Muscle of leg (tissue), 11 donors: Measurements from ENCODE around the gene ATP4A. TPM values are rescaled to one million over a fixed set of nuclear protein-coding genes. Genes with fewer than 3 reads are reported as not detected.

ENCODE experiments used
- DNase-seq: peaks from one replicate; pipeline ENCODE4 v3.0.0; 2013
- H3K27ac ChIP-seq: one replicate; pipeline ENCODE4 v1.5.1; 2013; ENCODE audit warnings: mild to moderate bottlenecking, low read length, control low read depth
- H3K27me3 ChIP-seq: one replicate; pipeline ENCODE4 v1.6.1; 2013; ENCODE audit warnings: low read length; ENCODE audit not compliant: control insufficient read depth, insufficient read depth
- H3K36me3 ChIP-seq: one replicate; pipeline ENCODE4 v1.6.1; 2013; ENCODE audit warnings: low read length; ENCODE audit not compliant: control insufficient read depth, insufficient read depth
- H3K4me1 ChIP-seq: one replicate; pipeline ENCODE4 v1.6.1; 2013; ENCODE audit warnings: low read length; ENCODE audit not compliant: control insufficient read depth, insufficient read depth
- H3K4me3 ChIP-seq: one replicate; pipeline ENCODE4 v1.5.1; 2013; ENCODE audit warnings: low read length, control low read depth
- H3K9me3 ChIP-seq: replicated peaks from 2 replicates; pipeline ENCODE4 v1.6.1; 2013; ENCODE audit warnings: low read depth, low read length; ENCODE audit not compliant: control insufficient read depth
- WGBS: methylation state at CpG from one replicate; pipeline ENCODE4 v1.1.5; 2013; ENCODE audit warnings: missing lambda C conversion rate; ENCODE audit not compliant: insufficient coverage; 5-methylcytosine and 5-hydroxymethylcytosine counted together
- polyA plus RNA-seq, 8 donors: library from polyadenylated mRNA; unstranded; fragments of 120-200 nt; gene quantifications; one replicate each; pipeline versions ENCODE4 v1.2.1 to v1.2.3, GENCODE V29; 2013; ENCODE audit warnings: inconsistent platforms in 1 of 8, low replicate concordance in 1 of 8; ENCODE audit not compliant: insufficient read length in 8 of 8, insufficient read depth in 1 of 8
- total RNA-seq: library from RNA; stranded (reverse); fragments of 120-200 nt; gene quantifications from one replicate; pipeline ENCODE4 v1.2.4, GENCODE V29; 2013

The ATP4A gene
- total and polyA plus RNA-seq, 9 donors, result 0.52 TPM; not detected in 8

GRCh38 chr19:35566738-35567137, 3.3 kb upstream of the ATP4A start:
- H3K4me1 ChIP-seq, result no peaks in the 10 kb centered on the region
- no peak for DNase-seq
- no peak overlapping the region for H3K4me3 ChIP-seq
- no peaks in the 10 kb centered on the region for H3K9me3 ChIP-seq
- H3K36me3 ChIP-seq, result no peaks in the 10 kb centered on the region
- 70% methylated on average over 2 of the region's 7 CpGs for WGBS
- peaks cover 5% of the 10 kb centered on the region for H3K27me3 ChIP-seq
- no peak overlapping the region for H3K27ac ChIP-seq

- Histone ChIP-seq H3K27ac (no peak overlapping the region), H3K4me3 (no peak overlapping the region), H3K4me1 (no peaks in the 10 kb centered on the region), H3K9me3 (no peaks in the 10 kb centered on the region), H3K36me3 (no peaks in the 10 kb centered on the region), H3K27me3 (peaks cover 14% of the 10 kb centered on the region)
- 80% methylated on average over 8 of the region's 12 CpGs for WGBS
- DNase-seq, result no peak
These were observed 1.8 kb upstream of the ATP4A start for GRCh38 chr19:35565016-35565856.

DNA sequence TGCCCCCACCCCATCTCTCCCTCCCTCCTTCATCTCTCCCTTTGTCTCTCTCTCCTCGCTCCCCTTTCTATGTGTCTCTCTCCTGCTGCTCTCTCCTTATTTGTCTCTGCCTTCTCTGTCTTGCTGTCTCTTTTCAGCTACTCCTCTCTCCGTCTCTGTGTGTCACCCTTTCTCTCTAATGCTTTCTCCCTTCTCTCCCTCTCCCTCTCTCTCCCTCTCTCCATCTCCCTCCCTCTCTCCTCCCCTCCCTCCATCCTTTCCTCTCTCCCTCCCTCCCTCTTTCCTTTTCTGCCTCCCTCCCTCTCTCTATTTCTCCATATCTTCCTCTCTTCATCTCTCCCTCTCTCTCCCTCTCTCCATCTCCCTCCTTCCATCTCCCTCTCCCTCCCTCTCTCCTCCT, 682 bp downstream of the ATP4A start:
- Histone ChIP-seq H3K36me3 (no peaks in the 10 kb centered on the region), H3K27me3 (peaks cover 36% of the 10 kb centered on the region), H3K9me3 (no peaks in the 10 kb centered on the region), H3K27ac (no peak overlapping the region), H3K4me3 (no peak overlapping the region), H3K4me1 (no peaks in the 10 kb centered on the region)
- DNase-seq, result no peak
- 60% methylated on average over 2 of the region's 2 CpGs for WGBS

GRCh38 chr19:35562336-35562735, 1.1 kb downstream of the ATP4A start:
- H3K27ac ChIP-seq, result no peak overlapping the region
- H3K4me3 ChIP-seq, result no peak overlapping the region
- H3K4me1 ChIP-seq, result peaks cover 3% of the 10 kb centered on the region
- no peaks in the 10 kb centered on the region for H3K36me3 ChIP-seq
- H3K27me3 ChIP-seq, result peaks cover 39% of the 10 kb centered on the region
- no peak for DNase-seq
- 55% methylated on average over 17 of the region's 17 CpGs for WGBS
- no peaks in the 10 kb centered on the region for H3K9me3 ChIP-seq

GRCh38 chr19:35561436-35561835, 2.0 kb downstream of the ATP4A start:
- no peak for DNase-seq
- Histone ChIP-seq H3K4me3 (no peak overlapping the region), H3K36me3 (no peaks in the 10 kb centered on the region), H3K4me1 (peaks cover 3% of the 10 kb centered on the region), H3K27ac (no peak overlapping the region), H3K9me3 (no peaks in the 10 kb centered on the region), H3K27me3 (peaks cover 48% of the 10 kb centered on the region)
- 77% methylated on average over 5 of the region's 6 CpGs for WGBS

DNA sequence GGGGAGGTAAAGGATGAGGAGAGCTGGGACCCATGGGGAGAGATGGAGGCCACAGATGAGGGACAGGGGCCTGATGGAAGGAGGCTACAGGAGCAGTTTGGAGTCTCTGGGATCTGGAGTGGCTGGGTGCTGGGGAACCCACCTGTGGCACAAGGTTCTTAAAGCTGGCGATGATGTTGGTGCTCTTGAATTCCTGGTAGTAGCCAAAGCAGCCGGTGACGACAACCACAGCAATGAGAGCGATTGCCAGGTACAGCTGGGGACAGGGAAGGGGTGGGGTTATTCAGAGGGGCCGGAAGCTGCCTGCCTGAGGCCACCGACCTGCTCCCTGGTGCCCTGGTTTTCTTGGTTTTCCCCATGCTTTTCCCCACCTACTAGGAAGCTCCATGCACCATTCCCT, 2.8 kb downstream of the ATP4A start:
- WGBS, result 55% methylated on average over 6 of the region's 6 CpGs
- H3K27me3 ChIP-seq, result peaks cover 49% of the 10 kb centered on the region

GRCh38 chr19:35560271-35560670, 3.2 kb downstream of the ATP4A start:
- H3K4me1 ChIP-seq, result peaks cover 3% of the 10 kb centered on the region
- H3K27me3 ChIP-seq, result peaks cover 49% of the 10 kb centered on the region
- 78% methylated on average over 18 of the region's 18 CpGs for WGBS
- H3K27ac ChIP-seq, result no peak overlapping the region
- H3K4me3 ChIP-seq, result no peak overlapping the region
- no peaks in the 10 kb centered on the region for H3K9me3 ChIP-seq
- DNase-seq, result no peak
- H3K36me3 ChIP-seq, result no peaks in the 10 kb centered on the region

More for the DNA sequence above, 2.8 kb downstream of the ATP4A start:
- H3K4me3 ChIP-seq, result no peak overlapping the region
- H3K27ac ChIP-seq, result no peak overlapping the region
- peaks cover 3% of the 10 kb centered on the region for H3K4me1 ChIP-seq
- H3K9me3 ChIP-seq, result no peaks in the 10 kb centered on the region
- H3K36me3 ChIP-seq, result no peaks in the 10 kb centered on the region
- DNase-seq, result no peak

GRCh38 chr19:35559781-35560180, 3.7 kb downstream of the ATP4A start:
- Histone ChIP-seq H3K27ac (no peak overlapping the region), H3K27me3 (peaks cover 49% of the 10 kb centered on the region), H3K4me3 (no peak overlapping the region), H3K4me1 (peaks cover 3% of the 10 kb centered on the region), H3K36me3 (no peaks in the 10 kb centered on the region), H3K9me3 (no peaks in the 10 kb centered on the region)
- no peak for DNase-seq
- 87% methylated on average over 23 of the region's 23 CpGs for WGBS

DNA sequence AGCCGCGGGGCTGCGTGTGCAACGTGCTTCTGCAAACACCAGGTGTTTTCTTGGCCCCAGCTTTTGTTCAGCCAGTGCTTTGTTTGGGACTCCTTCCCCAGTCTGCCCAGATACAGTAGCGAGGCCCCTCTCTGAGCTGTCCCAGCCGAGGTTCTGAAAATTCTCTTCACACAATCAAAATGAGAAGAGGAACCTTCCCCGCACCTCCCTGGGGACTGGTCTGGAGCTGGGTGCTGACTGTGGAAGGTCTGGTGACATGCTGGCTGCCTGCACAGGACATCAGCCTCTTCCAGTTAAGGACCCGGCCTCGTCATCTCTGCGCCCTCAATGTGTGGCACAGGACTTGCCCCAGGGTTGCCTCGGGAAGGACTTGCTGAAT, 4.2 kb downstream of the ATP4A start:
- Histone ChIP-seq H3K27me3 (peaks cover 49% of the 10 kb centered on the region), H3K27ac (no peak overlapping the region)

DNA sequence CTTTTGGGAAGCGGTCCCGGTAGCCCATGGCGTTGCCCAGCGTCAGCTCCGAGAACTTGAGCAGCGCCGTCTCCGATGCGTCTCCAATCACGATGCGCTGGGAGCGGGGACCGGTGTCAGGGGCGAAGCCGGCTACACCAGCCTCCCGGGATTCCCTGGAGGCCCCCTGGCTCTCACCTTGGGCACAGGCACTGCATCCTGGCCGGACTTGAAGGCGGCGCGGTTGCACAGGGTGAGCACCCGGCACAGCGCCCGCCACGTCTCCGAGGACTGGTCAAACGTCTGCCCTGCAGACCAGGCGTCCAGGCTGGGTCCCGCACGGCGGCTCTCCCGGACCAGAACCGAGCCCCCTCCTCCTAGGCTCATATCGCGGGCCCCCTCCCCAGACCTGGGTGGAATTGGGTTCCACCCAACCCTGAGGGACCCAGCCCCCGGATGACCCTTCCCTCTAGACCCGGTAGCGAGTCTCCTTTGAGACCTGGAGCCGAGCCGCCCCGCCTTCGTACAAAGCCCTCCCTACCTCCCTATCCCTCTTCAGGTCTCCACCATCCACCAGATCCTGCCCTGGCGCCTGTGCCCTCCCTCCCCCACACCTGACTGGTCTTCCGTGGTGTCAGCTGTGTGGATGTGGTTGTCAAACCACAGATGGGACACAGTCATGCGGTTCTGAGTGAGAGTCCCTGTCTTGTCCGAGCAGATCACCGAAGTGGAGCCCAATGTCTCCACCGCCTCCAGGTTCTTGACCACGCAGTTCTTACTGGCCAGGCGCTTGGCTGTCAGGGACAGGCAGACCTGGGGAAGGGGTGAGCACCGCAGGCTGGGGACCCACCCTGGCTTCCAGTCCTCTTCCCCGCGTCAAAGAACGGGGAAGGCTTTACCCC, 4.8 kb downstream of the ATP4A start:
- Histone ChIP-seq H3K27me3 (peaks cover 49% of the 10 kb centered on the region), H3K4me1 (peaks cover 3% of the 10 kb centered on the region), H3K36me3 (no peaks in the 10 kb centered on the region), H3K9me3 (no peaks in the 10 kb centered on the region), H3K4me3 (no peak overlapping the region), H3K27ac (no peak overlapping the region)
- 29% methylated on average over 46 of the region's 53 CpGs for WGBS
- no peak for DNase-seq

More for the DNA sequence above, 4.2 kb downstream of the ATP4A start:
- 82% methylated on average over 8 of the region's 11 CpGs for WGBS
- Histone ChIP-seq H3K9me3 (no peaks in the 10 kb centered on the region), H3K36me3 (no peaks in the 10 kb centered on the region), H3K4me1 (peaks cover 3% of the 10 kb centered on the region), H3K4me3 (no peak overlapping the region)
- no peak for DNase-seq
